Measurements from ENCODE around the gene CTAG1B.
"Not testable (repeated sequence)": the region's sequence is repeated elsewhere in the genome, so short reads cannot be mapped to it uniquely, and the experiment has no call there.

Gene CTAG1B

GRCh38 chrX:154655786-154656185 lies 36.7 kb upstream of the CTAG1B start:
- TF ChIP-seq CTCF (IDR thresholded peaks at IDR 0.05; ENCODE audit: control insufficient read depth, insufficient read depth, low read depth, low read length, missing control alignments), result no peak
- H3K4me3 ChIP-seq (ENCODE audit: control insufficient read depth, low read depth, low read length), result no peak overlapping the region
- DNase-seq (ENCODE audit: low read depth), result no peak

- H3K4me3 ChIP-seq (ENCODE audit: control insufficient read depth, low read depth, low read length), result no peak overlapping the region
- DNase-seq (ENCODE audit: low read depth), result no peak
- no peak for TF ChIP-seq CTCF (IDR thresholded peaks at IDR 0.05; ENCODE audit: control insufficient read depth, insufficient read depth, low read depth, low read length, missing control alignments)
These were observed 36.3 kb upstream of the CTAG1B start for GRCh38 chrX:154655346-154655745.

- no peak for TF ChIP-seq CTCF (IDR thresholded peaks at IDR 0.05; ENCODE audit: control insufficient read depth, insufficient read depth, low read depth, low read length, missing control alignments)
These were observed 35.8 kb upstream of the CTAG1B start for GRCh38 chrX:154654925-154655324.

DNA sequence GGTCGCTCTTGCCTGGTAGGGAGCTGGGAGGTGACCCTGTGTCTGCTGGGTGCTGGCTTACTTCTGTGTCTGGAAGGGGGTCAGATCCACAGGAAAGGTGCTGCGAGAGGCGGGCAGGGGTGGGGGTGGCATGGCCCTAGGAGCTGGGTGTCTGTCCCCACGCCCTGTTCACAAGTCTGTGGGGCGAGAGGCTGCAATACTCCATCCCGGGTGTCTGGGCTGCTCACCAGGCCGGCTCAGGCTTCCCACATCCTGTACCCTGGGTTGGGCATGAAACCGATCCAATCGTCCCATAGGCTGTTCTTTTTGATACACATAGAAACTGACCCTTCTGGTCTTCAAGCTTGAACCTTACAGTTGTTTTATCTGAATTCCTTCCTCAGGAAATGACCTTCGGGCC lies 35.3 kb upstream of the CTAG1B start:
- DNase-seq (ENCODE audit: low read depth), result no peak
- no peak overlapping the region for H3K4me3 ChIP-seq (ENCODE audit: control insufficient read depth, low read depth, low read length)
- TF ChIP-seq CTCF (IDR thresholded peaks at IDR 0.05; ENCODE audit: control insufficient read depth, insufficient read depth, low read depth, low read length, missing control alignments), result no peak

More at GRCh38 chrX:154654925-154655324, 35.8 kb upstream of the CTAG1B start:
- H3K4me3 ChIP-seq (ENCODE audit: control insufficient read depth, low read depth, low read length), result no peak overlapping the region
- no peak for DNase-seq (ENCODE audit: low read depth)

DNA sequence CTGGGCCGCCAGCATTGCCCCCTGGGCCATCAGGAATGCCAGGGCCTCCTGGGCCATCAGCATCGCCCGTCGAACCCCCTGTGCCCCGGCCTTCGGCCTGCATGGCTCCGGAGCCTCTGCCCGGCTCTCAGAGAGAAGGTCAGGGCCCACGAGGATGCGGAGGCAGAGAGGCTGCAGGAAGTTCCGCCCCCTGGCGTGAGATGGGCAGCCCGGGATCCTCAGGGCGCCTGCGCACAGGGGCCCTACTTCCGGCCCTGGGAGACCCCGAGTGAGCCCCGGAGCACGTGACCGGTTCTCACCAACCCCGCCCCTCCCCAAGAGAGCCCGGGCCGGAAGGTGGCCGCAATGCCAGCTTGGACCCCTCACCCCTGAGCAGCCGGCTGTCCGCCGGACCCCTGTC lies 34.3 kb upstream of the CTAG1B start, which contains the start of gene CTAG2:
Gene CTAG2, minus strand, starts transcription at position 167 of the 400 bp plus-strand sequence. Its CDS starts 64 bp downstream, at position 103.
- not testable (repeated sequence) for DNase-seq (ENCODE audit: low read depth); H3K4me3 ChIP-seq (ENCODE audit: control insufficient read depth, low read depth, low read length)

- no peak for TF ChIP-seq CTCF (IDR thresholded peaks at IDR 0.05; ENCODE audit: control insufficient read depth, insufficient read depth, low read depth, low read length, missing control alignments)
- H3K4me3 ChIP-seq (ENCODE audit: control insufficient read depth, low read depth, low read length), result no peak overlapping the region
These were observed 33.9 kb upstream of the CTAG1B start for GRCh38 chrX:154653048-154653401.

DNA sequence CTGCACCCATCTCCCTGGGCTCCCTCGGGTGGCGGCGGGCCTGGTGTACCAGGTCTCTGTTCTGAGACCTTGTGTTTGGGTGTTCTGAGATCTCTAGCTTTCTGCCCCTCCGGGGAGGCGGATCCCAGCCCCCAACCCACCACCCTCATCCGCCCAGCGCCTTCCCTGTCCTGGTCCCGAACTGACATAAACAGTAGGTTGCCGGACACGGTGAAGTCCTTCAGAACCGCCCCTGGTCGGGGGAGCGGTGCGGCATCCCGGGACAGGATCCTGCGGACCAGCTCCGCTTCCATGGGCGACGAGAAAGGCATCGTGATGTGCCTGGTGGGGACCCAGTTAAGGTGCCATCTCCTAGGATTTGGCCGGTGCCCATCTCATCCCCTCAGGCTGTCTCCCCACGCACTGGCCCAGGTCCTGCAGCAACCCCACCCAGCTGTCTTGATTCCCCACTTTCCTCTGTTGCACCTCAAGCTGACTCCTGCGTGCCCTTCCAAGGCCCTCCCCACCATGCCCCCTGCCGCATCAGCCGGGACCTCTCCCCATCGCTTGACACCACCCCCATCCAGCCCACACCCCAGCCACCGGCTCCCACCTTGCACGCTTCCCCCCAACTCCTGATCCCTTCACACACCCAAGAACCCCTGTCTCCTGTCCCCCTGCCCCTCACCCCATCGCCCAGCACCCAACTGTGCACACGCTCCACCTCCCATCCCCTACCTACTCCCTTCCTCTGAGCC lies 33.4 kb upstream of the CTAG1B start:
- no peak overlapping the region for H3K4me3 ChIP-seq (ENCODE audit: control insufficient read depth, low read depth, low read length)
- no peak for DNase-seq (ENCODE audit: low read depth)
- no peak for TF ChIP-seq CTCF (IDR thresholded peaks at IDR 0.05; ENCODE audit: control insufficient read depth, insufficient read depth, low read depth, low read length, missing control alignments)

More at GRCh38 chrX:154653048-154653401, 33.9 kb upstream of the CTAG1B start:
- DNase-seq (ENCODE audit: low read depth), result no peak
